SK-N-SH (cell line): Measurements from ENCODE around the gene KCNJ12.

ENCODE experiments used
- EP300 ChIP-seq, 2 experiments: IDR thresholded peaks; 2 replicates each; pipeline versions ENCODE4 v1.4.0 to v1.6.1; 2012; ENCODE audit warnings: borderline replicate concordance in 1 of 2, low read depth in 1 of 2, low read length in 1 of 2
- USF1 ChIP-seq: IDR thresholded peaks from 2 replicates; pipeline ENCODE4 v1.4.0; 2012; ENCODE audit warnings: low read depth, borderline replicate concordance

GRCh38 chr17:21390294-21390693 lies 14.1 kb downstream of the KCNJ12 start:
- TF ChIP-seq EP300 (IDR thresholded peaks at IDR 0.05; ENCODE audit: borderline replicate concordance in 1 of 2, low read depth in 1 of 2, low read length in 1 of 2): no peak
- no peak for TF ChIP-seq USF1
